ENCODE results near the gene TXNIP. TPM values are rescaled to one million over a fixed set of nuclear protein-coding genes. Genes with fewer than 3 reads are reported as not detected.

TXNIP gene
- total RNA-seq, 2 experiments from 2014 or later, result 190 to 195 TPM

DNA sequence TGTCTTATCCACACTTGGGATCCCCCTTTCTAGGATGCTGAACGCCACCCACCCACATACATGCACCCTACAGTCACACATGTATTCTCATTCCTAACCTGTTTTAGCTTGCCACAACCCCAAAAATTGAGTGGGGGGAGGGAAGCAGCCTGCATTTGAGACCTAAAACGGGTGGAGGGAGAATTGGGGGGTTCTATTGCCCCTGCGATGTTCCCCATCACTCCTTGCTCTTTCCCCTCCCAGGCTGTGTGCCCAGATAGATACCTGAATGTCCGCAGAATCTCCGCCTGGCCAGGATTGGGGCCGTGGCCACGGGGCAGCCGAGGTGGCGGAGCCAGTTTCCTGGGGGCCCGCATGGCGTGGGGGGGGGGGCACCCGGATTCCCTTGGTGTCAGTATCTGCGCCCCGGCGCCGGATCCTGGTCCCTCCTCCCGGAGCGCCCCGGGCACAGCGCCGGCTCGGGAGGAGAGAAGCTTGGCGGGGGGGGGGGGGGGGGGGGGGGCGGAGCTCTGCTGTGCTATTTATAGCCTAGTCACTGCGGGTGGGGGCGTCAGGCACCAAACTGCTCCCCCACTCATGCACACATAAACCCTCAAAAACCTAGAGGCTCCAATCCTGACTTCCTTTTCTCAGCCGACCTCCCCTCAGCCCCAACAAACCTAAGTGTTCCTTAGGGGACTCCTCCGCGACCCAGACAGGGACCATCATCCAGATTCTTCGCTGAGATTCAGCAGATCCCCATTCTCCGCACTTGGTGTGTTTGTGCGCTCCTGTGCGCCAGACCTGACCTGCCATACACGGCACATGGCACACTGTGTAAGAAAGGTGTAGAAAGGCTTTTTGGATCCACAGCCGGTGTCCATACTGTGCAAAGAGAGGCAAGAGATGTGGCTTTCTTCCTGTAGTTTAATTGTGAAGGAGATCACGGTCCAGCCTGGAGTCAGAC is 33.9 kb downstream of the TXNIP start:
- CTCF ChIA-PET, result interaction anchor here (1.0 to 7.3 kb wide), 7 partner anchors 11 to 116 kb away, joined by 3 to 98 read pairs (median 19); partner anchors contain the start of genes ITGA10, NUDT17 and RBM8A

DNA sequence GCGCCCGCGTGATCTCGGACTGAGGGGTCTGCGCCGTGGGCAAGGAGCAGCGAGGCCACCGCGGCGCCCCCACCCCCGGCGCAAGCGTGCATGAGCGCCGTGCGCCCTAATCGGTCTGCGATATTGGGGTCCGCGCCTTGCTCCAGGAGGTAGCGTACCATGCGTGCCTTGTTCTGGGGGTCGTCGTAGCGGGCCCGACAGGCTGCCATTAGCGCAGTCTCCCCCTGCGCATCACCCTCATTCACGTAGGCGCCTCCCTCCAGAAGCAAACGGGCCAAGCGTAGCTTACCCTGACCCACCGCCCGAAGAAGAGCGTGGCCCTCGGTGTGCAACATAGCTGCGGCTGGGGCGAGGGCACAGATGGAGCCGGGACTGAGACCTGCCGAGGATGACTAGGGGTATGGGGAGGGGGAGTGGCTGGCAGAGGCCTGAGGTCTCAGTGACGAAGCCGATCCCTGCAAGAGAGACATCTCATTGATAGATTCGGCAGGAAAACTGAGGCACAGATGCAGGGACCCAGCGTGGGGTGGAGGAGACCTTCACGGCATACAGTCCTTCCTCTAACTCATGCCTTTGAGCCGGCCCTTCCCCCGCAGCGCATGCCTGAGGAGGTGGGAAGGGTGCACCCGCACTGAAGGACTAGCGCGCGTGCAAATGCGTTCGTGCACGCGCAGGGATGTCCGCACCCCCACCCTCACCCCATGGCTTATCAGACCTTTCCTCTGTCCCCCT is 34.8 kb downstream of the TXNIP start:
- ATAC-seq (no peak), DNase-seq (peak; percentile 63)
- ChIA-PET CTCF (interaction anchor here (6.4 to 7.3 kb wide), 3 partner anchors 17 to 115 kb away, joined by 46 to 98 read pairs (median 52); partner anchors contain the start of genes NUDT17 and RBM8A), POLR2A (interaction anchor here (2.4 kb wide), 1 partner anchor 34 kb away, joined by 14 read pairs; the partner anchor contains the start of gene RBM8A)
- Mint-ChIP-seq H3K4me3 (peak overlapping the region; percentile 87), H3K4me1 (ENCODE audit: low read depth) (peaks cover 62% of the 10 kb centered on the region), H3K27me3 (ENCODE audit: low read depth) (no peaks in the 10 kb centered on the region), H3K9me3 (ENCODE audit: insufficient read depth) (no peaks in the 10 kb centered on the region), H3K27ac (peak overlapping the region; percentile 84), H3K36me3 (ENCODE audit: low read depth) (peaks cover 3% of the 10 kb centered on the region)

More for the DNA sequence above, 33.9 kb downstream of the TXNIP start:
- ATAC-seq (no peak), DNase-seq (peak; percentile 38)
- Mint-ChIP-seq H3K36me3 (ENCODE audit: low read depth) (peaks cover 10% of the 10 kb centered on the region), H3K9me3 (ENCODE audit: insufficient read depth) (no peaks in the 10 kb centered on the region), H3K27ac (peak overlapping the region; percentile 84), H3K4me1 (ENCODE audit: low read depth) (peaks cover 63% of the 10 kb centered on the region), H3K27me3 (ENCODE audit: low read depth) (no peaks in the 10 kb centered on the region), H3K4me3 (peak overlapping the region; percentile 93)
- POLR2A ChIA-PET, result interaction anchor here (2.4 to 3.2 kb wide), 2 partner anchors 17 to 35 kb away, joined by 14 to 58 read pairs; partner anchors contain the start of gene RBM8A

DNA sequence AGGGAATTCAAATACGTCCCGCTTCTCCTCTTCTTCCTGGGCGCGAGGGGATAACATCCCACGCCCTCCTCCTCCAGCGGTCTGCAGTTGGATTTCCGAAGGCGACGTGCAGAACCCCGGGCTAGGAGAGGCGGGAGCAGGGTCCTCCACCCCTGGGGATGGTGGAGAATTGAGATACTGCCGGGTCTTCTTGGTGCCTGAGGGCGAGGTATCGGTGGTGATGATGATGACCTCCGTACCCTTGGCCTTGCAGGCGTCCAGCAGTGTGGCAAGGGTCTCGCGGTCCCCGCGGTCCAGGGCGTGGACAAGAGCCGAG is 35.3 kb downstream of the TXNIP start:
- no peak for DNase-seq
- H3K4me1 Mint-ChIP-seq (ENCODE audit: low read depth), result peaks cover 64% of the 10 kb centered on the region
- H3K4me3 Mint-ChIP-seq, result peak overlapping the region; percentile 87
- H3K27ac Mint-ChIP-seq, result peak overlapping the region; percentile 84
- POLR2A ChIA-PET, result interaction anchor here (1.5 to 2.4 kb wide), 2 partner anchors 18 to 34 kb away, joined by 3 to 14 read pairs; partner anchors contain the start of gene RBM8A
- no peaks in the 10 kb centered on the region for H3K27me3 Mint-ChIP-seq (ENCODE audit: low read depth)
- H3K36me3 Mint-ChIP-seq (ENCODE audit: low read depth), result peaks cover 3% of the 10 kb centered on the region
- ATAC-seq, result no peak
- no peaks in the 10 kb centered on the region for H3K9me3 Mint-ChIP-seq (ENCODE audit: insufficient read depth)
- CTCF ChIA-PET, result interaction anchor here (6.4 to 7.3 kb wide), 3 partner anchors 18 to 115 kb away, joined by 46 to 98 read pairs (median 52); partner anchors contain the start of genes NUDT17 and RBM8A

DNA sequence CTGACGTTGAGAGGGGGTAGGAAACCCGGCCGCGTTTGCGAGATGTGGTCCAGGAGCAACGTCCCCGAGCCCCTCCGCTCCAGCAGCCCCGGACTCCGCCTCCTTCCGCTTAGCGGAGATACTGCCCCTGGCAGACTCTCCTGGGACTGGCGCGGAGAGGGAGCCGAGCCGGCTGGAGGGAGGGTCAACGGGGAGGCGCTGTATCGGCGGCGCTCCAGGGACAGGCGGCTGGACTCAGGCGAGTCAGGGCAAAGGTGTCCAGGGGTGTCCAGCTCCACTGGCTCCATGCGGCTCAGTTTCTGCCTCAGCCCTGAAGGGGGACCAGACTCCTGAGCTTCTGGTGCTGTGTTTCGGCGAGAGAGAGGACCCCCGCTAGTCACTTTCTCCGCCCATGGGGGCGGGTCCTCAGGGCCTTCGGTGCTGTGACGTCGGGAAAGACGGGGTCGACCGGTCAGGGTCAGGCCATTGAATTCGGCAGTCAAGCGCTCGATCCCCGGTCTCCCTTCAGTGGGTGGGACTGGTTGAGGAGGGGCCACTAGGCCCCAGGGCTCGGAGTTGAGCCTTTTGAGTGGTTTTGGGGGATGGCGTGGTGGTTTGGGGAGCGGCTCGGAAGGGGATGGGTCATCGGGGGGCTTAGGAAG is 35.8 kb downstream of the TXNIP start:
- ATAC-seq, result peak; percentile 9
- Mint-ChIP-seq H3K27ac (peak overlapping the region; percentile 84), H3K36me3 (ENCODE audit: low read depth) (peaks cover 3% of the 10 kb centered on the region), H3K4me1 (ENCODE audit: low read depth) (peaks cover 69% of the 10 kb centered on the region), H3K9me3 (ENCODE audit: insufficient read depth) (no peaks in the 10 kb centered on the region), H3K27me3 (ENCODE audit: low read depth) (no peaks in the 10 kb centered on the region), H3K4me3 (peak overlapping the region; percentile 87)
- CTCF ChIA-PET, result interaction anchor here (1.7 to 7.3 kb wide), 4 partner anchors 18 to 114 kb away, joined by 5 to 98 read pairs (median 49); partner anchors contain the start of genes NUDT17 and RBM8A
- POLR2A ChIA-PET, result interaction anchor here (1.5 kb wide), 1 partner anchor 18 kb away, joined by 3 read pairs; no protein-coding TSS in a partner anchor
- peak; percentile 63 for DNase-seq

DNA sequence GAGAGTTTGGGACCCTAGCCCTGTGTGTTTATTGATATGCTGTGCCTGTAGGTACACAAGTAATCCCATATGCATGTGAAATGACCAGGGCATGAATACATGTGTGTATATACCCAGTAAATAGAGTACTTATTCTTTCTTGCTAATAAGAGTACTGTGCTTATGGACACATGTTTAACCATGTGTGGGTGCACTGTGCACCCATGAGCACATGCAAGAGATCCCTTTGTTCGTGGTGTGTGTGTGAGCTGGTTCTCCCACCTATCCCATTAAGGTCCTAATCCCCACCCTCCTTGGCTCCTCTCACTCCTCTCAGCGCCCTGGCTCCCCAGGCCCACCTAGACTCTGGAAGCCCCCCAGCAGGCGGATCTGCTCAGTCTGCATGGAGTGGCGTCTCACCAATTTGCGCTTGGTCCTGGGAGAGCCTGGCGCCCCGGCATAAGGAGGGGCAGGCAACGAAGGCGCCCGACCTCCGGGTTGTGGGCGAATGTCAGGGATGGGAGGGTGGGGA is 36.4 kb downstream of the TXNIP start:
- Mint-ChIP-seq H3K4me3 (peak overlapping the region; percentile 87), H3K4me1 (ENCODE audit: low read depth) (peaks cover 70% of the 10 kb centered on the region), H3K27ac (no peak overlapping the region), H3K36me3 (ENCODE audit: low read depth) (peaks cover under 1% of the 10 kb centered on the region), H3K9me3 (ENCODE audit: insufficient read depth) (no peaks in the 10 kb centered on the region), H3K27me3 (ENCODE audit: low read depth) (no peaks in the 10 kb centered on the region)
- ATAC-seq (no peak), DNase-seq (no peak)
- POLR2A ChIA-PET, result interaction anchor here (1.2 to 1.5 kb wide), 2 partner anchors 19 to 91 kb away, joined by 3 read pairs; no protein-coding TSS in a partner anchor
- CTCF ChIA-PET, result interaction anchor here (1.7 to 7.3 kb wide), 4 partner anchors 18 to 71 kb away, joined by 5 to 98 read pairs (median 43); partner anchors contain the start of gene RBM8A

DNA sequence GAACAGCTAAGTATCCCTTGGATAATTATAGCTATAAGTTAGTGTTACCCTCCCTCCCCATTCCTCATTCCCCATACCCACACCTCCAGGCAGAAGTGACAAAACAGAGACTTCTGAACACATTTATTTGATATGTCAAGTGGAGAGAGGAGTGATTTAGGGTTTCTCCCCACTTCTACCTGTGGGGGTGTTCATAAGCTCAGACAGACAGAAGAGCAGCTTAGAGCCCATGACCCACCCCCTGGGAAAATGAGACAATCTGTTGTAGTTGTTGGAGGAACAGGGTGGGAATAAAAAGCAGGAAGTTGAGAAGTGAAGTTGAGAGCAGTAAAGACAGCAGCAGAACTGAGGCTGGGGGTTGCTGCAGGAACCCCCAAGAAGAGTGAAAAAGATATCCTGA is 37.0 kb downstream of the TXNIP start:
- POLR2A ChIA-PET, result interaction anchor here (1.2 to 3.4 kb wide), 4 partner anchors 20 to 92 kb away, joined by 3 to 42 read pairs (median 8); partner anchors contain the start of gene RBM8A
- peaks cover 75% of the 10 kb centered on the region for H3K4me1 Mint-ChIP-seq (ENCODE audit: low read depth)
- CTCF ChIA-PET, result interaction anchor here (1.1 to 7.3 kb wide), 8 partner anchors 10 to 114 kb away, joined by 3 to 46 read pairs (median 6); partner anchors contain the start of genes NUDT17, PEX11B and RBM8A

DNA sequence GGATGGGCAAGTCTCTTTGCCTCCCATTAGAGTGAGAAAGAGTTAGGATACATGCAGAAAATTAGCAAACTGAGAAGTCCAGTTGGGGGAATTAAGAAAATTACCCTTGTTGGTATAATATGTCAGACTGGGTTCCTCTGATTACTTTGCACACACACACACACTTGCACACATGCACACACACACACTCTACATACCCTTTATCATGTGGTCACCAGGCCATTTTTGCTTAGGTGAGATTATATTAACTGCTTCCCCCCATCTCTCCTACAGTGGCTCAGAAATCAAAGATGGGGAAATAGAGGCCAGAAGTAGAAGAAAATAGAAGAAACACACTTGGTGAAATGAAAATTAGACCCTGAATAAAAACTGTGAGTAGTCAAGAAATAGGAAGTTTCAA is 37.6 kb downstream of the TXNIP start:
- no peak overlapping the region for H3K27ac Mint-ChIP-seq
- CTCF ChIA-PET, result interaction anchor here (1.0 to 7.3 kb wide), 12 partner anchors 10 to 114 kb away, joined by 3 to 46 read pairs (median 8); partner anchors contain the start of genes NUDT17, PEX11B, PIAS3 and RBM8A
- ATAC-seq (no peak), DNase-seq (no peak)
- H3K36me3 Mint-ChIP-seq (ENCODE audit: low read depth), result peaks cover 2% of the 10 kb centered on the region
- no peaks in the 10 kb centered on the region for H3K9me3 Mint-ChIP-seq (ENCODE audit: insufficient read depth)
- POLR2A ChIA-PET, result interaction anchor here (0.8 to 3.4 kb wide), 7 partner anchors 20 to 93 kb away, joined by 3 to 42 read pairs (median 5); partner anchors contain the start of gene RBM8A
- no peaks in the 10 kb centered on the region for H3K27me3 Mint-ChIP-seq (ENCODE audit: low read depth)
- peaks cover 73% of the 10 kb centered on the region for H3K4me1 Mint-ChIP-seq (ENCODE audit: low read depth)
- H3K4me3 Mint-ChIP-seq, result no peak overlapping the region

More for the DNA sequence above, 37.0 kb downstream of the TXNIP start:
- Mint-ChIP-seq H3K36me3 (ENCODE audit: low read depth) (peaks cover 2% of the 10 kb centered on the region), H3K27me3 (ENCODE audit: low read depth) (no peaks in the 10 kb centered on the region), H3K4me3 (peak overlapping the region; percentile 17), H3K27ac (no peak overlapping the region), H3K9me3 (ENCODE audit: insufficient read depth) (no peaks in the 10 kb centered on the region)
- ATAC-seq, result no peak
- DNase-seq, result no peak

DNA sequence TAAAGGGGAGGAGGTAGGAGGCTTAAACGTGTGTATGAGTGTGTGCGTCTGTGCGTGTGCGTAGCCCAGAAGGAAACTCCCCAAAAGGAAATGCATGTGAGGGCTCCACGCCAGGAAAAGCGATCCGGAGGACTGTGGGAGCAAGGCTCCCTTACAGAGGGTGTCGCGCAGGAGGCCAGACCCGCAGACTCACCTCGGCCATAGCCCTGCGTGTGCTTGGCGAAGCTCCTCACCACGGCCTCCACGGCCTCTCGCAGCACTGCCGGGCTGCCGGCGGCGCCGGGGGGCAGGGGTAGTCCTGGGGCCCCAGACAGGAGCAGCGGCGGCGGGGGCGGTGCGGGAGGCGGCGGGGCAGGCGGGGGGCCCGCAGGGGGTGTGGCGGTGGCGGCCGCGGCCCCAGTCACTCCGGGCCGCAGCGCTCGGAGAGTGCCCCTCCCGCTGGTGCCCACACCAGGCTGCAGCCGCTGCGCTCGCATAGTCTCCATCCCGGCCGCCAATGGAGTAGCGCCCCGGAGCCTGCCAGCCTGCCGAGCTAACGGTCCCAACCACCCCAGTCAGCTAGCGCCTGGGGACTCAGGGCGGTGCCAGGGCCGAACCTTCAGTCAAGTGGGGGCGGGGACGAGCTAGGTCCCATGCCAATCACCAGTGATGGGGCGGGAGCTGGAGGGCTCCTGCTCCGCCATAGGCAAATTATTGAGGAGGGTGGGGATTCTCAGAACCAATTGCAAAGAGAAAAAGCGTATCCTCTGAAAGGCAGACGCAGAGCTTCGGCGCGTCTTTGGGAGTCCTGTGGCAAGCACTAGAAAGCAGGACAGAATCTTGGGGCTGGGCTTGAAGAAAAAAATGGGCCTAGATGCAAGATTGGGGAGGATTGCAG is 38.7 kb downstream of the TXNIP start, which contains the start of gene LIX1L:
Gene LIX1L (minus strand): TSS at position 575 of the 877 bp plus-strand sequence. CDS start 90 bp downstream, at position 485.
- Mint-ChIP-seq H3K4me3 (peak within 1 kb of the TSS; percentile 85), H3K27ac (peak within 1 kb of the TSS; percentile 84), H3K36me3 (ENCODE audit: low read depth) (peaks cover 8% of the 10 kb centered on the region), H3K4me1 (ENCODE audit: low read depth) (peaks cover 62% of the 10 kb centered on the region), H3K9me3 (ENCODE audit: insufficient read depth) (no peaks in the 10 kb centered on the region), H3K27me3 (ENCODE audit: low read depth) (no peaks in the 10 kb centered on the region)
- CTCF ChIA-PET, result interaction anchor here (0.7 to 7.3 kb wide), 17 partner anchors 14 to 113 kb away, joined by 3 to 46 read pairs (median 5); partner anchors contain the start of genes ITGA10, NUDT17, PEX11B and PIAS3
- ATAC-seq, result peak; percentile 93
- POLR2A ChIA-PET, result interaction anchor here (0.8 to 3.4 kb wide), 16 partner anchors 15 to 133 kb away, joined by 3 to 42 read pairs (median 5); partner anchors contain the start of genes PEX11B, PIAS3, POLR3C and RBM8A
- DNase-seq, result peak; percentile 98

DNA sequence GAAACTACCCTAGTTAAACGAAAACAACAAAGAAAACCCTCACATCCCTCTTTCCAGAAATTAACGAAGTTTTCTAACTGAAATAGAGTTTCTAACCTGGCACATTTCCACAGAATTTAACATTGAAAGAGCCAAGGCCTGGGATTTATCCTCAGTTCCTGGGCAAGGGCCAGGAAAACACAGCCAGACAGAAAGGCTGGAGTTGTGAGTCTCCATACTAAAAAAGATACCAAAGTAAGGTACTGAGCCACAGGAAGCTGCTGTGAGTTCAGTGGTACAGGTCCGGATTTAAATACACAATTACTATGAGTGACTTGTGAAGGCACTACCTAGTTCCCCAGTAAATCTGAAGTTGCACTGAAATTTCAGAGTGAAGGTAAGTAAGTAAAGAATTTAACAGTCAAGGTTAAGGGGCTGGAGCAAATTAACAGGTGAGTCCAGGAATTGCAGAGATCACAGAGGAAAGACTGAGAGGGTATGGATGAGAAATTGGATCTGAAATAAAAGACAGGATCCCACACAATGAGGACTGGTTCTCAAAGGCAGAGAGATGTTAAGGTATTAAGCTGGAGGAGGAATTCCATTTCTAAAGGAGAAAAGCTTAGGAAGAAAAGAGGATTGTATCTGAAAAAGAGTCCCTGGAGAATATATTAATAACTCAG is 39.5 kb downstream of the TXNIP start:
- peaks cover 61% of the 10 kb centered on the region for H3K4me1 Mint-ChIP-seq (ENCODE audit: low read depth)
- peaks cover 13% of the 10 kb centered on the region for H3K36me3 Mint-ChIP-seq (ENCODE audit: low read depth)
- H3K4me3 Mint-ChIP-seq, result peak overlapping the region; percentile 85
- ATAC-seq, result no peak
- ChIA-PET POLR2A (interaction anchor here (1.0 to 3.4 kb wide), 10 partner anchors 14 to 98 kb away, joined by 3 to 42 read pairs (median 4); partner anchors contain the start of genes PEX11B, PIAS3, RBM8A and TXNIP), CTCF (interaction anchor here (1.0 to 7.3 kb wide), 11 partner anchors 13 to 112 kb away, joined by 3 to 46 read pairs (median 8); partner anchors contain the start of genes ITGA10, NUDT17 and RBM8A)
- peak overlapping the region; percentile 84 for H3K27ac Mint-ChIP-seq
- H3K9me3 Mint-ChIP-seq (ENCODE audit: insufficient read depth), result no peaks in the 10 kb centered on the region
- peak; percentile 38 for DNase-seq
- H3K27me3 Mint-ChIP-seq (ENCODE audit: low read depth), result no peaks in the 10 kb centered on the region

Data from activated CD8-positive, alpha-beta T cell treated with anti-CD3 and anti-CD28 coated beads, Interleukin-2, amount 10 ng/mL, durations not matched to agents 7 days and 5 days (primary cell).